Measurements from ENCODE around the gene SAMD13. TPM values are rescaled to one million over a fixed set of nuclear protein-coding genes. Genes with fewer than 3 reads are reported as not detected.

SAMD13 gene
- total and polyA plus RNA-seq, 2 of the 4 experiments (the other 2 are of a cell fraction) = 0.27 to 0.36 TPM

DNA sequence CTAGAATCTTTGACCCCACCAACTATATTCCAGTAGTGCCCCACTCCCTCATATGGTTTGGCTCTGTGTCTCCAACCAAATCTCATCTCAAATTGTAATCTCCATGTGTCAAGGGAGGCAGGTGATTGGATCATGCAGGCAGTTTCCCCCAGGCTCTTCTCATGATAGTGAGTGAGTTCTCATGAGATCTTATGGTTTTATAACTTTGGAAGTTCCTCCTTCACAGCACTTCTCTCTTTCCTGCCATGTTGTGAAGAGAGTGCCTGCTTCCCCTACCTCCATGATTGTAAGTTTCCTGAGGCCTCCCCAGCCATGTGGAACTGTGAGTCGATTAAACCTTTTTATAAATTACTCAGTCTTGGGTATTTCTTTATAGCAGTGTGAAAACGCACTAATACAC lies 7.7 kb upstream of the SAMD13 start:
- ChIA-PET POLR2A (ENCODE audit: unreplicated experiment) (no interaction called here), CTCF (interaction anchor here (0.6 kb wide), 1 partner anchor 82 kb away, joined by 5 read pairs; no protein-coding TSS in a partner anchor)
- no peak overlapping the region for H4K8ac ChIP-seq (ENCODE audit: low read depth in 2 of 2, low read length in 2 of 2)
- WGBS, 2 experiments (ENCODE audit: extremely low coverage in 2 of 2, insufficient read length in 1 of 2) = no CpG with 5 or more reads among the region's 2 CpGs
- H2AK9ac ChIP-seq (replicated peaks; ENCODE audit: low read depth, low read length, poor library complexity) = no peak overlapping the region
- no peak overlapping the region for H3K18ac ChIP-seq (ENCODE audit: low read depth, low read length)
- intact Hi-C loops (cut with micrococcal nuclease) (no loop called here), in situ Hi-C loops (cut with MboI; ENCODE audit: low sequenced_read_pairs) (no loop called here), dilution Hi-C loops (cut with HindIII; ENCODE audit: low sequenced_read_pairs, unreplicated experiment) (no loop called here)
- no peak overlapping the region for H3K9ac ChIP-seq (ENCODE audit: low read depth, low read length)
- no peak overlapping the region for H3K4me3 ChIP-seq (ENCODE audit: insufficient read depth, low read depth, low read length)
- H4K5ac ChIP-seq (ENCODE audit: low read depth, low read length) = no peak overlapping the region
- ATAC-seq (ENCODE audit: low read depth) (no peak), DNase-seq (no peak)
- H3K27ac ChIP-seq (ENCODE audit: insufficient read depth, low read length) = no peak overlapping the region
- no peak overlapping the region for H2BK5ac ChIP-seq (ENCODE audit: low read depth, low read length, poor library complexity, severe bottlenecking)
- no peaks in the 10 kb centered on the region for H3K27me3 ChIP-seq (ENCODE audit: control insufficient read depth, insufficient read depth, low read length)
- H2BK20ac ChIP-seq (ENCODE audit: low read depth, low read length) = no peak overlapping the region
- H3K36me3 ChIP-seq (ENCODE audit: control insufficient read depth, insufficient read depth, low read length) = no peaks in the 10 kb centered on the region
- H3K9me1 ChIP-seq (ENCODE audit: insufficient read depth, low read length) = peaks cover 6% of the 10 kb centered on the region
- no peak overlapping the region for H3K56ac ChIP-seq (ENCODE audit: extremely low read depth, insufficient read depth, low read length)
- H2BK15ac ChIP-seq (ENCODE audit: low read depth, low read length) = no peak overlapping the region
- BruUV-seq (replicated peaks) = no TSS peak
- H2AFZ ChIP-seq (replicated peaks; ENCODE audit: low read length, poor library complexity) = no peak overlapping the region
- no peak overlapping the region for H3K4ac ChIP-seq (ENCODE audit: low read depth, low read length)
- peaks cover 4% of the 10 kb centered on the region; the same call in 1 of the 2 replicates for H3K9me3 ChIP-seq (ENCODE audit: control insufficient read depth, insufficient read depth, low read length)
- H3K23ac ChIP-seq (ENCODE audit: low read depth, low read length) = no peak overlapping the region
- H3K14ac ChIP-seq (replicated peaks; ENCODE audit: low read depth, low read length) = no peak overlapping the region
- TF ChIP-seq MAZ (IDR thresholded peaks at IDR 0.05; ENCODE audit: borderline replicate concordance, low read depth, low read length) = no peak
- TF ChIP-seq NFE2L2 (IDR thresholded peaks at IDR 0.05; ENCODE audit: low read depth, low read length) = no peak
- TF ChIP-seq, protein P1, sequence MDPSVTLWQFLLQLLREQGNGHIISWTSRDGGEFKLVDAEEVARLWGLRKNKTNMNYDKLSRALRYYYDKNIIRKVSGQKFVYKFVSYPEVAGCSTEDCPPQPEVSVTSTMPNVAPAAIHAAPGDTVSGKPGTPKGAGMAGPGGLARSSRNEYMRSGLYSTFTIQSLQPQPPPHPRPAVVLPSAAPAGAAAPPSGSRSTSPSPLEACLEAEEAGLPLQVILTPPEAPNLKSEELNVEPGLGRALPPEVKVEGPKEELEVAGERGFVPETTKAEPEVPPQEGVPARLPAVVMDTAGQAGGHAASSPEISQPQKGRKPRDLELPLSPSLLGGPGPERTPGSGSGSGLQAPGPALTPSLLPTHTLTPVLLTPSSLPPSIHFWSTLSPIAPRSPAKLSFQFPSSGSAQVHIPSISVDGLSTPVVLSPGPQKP (IDR thresholded peaks at IDR 0.05; ENCODE audit: borderline replicate concordance, low read depth, low read length) = no peak
- no peak for TF ChIP-seq FOS (IDR thresholded peaks at IDR 0.05; ENCODE audit: low read depth, low read length)
- TF ChIP-seq POLR2A (IDR thresholded peaks at IDR 0.05; ENCODE audit: low read depth, low read length) = no peak
- TF ChIP-seq RFX5 (IDR thresholded peaks at IDR 0.05; ENCODE audit: low read depth, low read length) = no peak
- TF ChIP-seq CHD1 (IDR thresholded peaks at IDR 0.05; ENCODE audit: low read depth, low read length) = no peak
- no peak for TF ChIP-seq BHLHE40 (IDR thresholded peaks at IDR 0.05; ENCODE audit: low read depth, low read length)
- TF ChIP-seq, protein P2, sequence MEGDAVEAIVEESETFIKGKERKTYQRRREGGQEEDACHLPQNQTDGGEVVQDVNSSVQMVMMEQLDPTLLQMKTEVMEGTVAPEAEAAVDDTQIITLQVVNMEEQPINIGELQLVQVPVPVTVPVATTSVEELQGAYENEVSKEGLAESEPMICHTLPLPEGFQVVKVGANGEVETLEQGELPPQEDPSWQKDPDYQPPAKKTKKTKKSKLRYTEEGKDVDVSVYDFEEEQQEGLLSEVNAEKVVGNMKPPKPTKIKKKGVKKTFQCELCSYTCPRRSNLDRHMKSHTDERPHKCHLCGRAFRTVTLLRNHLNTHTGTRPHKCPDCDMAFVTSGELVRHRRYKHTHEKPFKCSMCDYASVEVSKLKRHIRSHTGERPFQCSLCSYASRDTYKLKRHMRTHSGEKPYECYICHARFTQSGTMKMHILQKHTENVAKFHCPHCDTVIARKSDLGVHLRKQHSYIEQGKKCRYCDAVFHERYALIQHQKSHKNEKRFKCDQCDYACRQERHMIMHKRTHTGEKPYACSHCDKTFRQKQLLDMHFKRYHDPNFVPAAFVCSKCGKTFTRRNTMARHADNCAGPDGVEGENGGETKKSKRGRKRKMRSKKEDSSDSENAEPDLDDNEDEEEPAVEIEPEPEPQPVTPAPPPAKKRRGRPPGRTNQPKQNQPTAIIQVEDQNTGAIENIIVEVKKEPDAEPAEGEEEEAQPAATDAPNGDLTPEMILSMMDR (conservative IDR thresholded peaks at IDR 0.05; ENCODE audit: low read depth, low read length) = no peak
- no peak for TF ChIP-seq MAFK (IDR thresholded peaks at IDR 0.05; ENCODE audit: low read depth, low read length)
- TF ChIP-seq SMC3 (IDR thresholded peaks at IDR 0.05; ENCODE audit: low read depth, low read length) = no peak
- TF ChIP-seq, protein P3, sequence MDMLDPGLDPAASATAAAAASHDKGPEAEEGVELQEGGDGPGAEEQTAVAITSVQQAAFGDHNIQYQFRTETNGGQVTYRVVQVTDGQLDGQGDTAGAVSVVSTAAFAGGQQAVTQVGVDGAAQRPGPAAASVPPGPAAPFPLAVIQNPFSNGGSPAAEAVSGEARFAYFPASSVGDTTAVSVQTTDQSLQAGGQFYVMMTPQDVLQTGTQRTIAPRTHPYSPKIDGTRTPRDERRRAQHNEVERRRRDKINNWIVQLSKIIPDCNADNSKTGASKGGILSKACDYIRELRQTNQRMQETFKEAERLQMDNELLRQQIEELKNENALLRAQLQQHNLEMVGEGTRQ (IDR thresholded peaks at IDR 0.05; ENCODE audit: low read depth, low read length) = no peak
- no peak for TF ChIP-seq CEBPB (IDR thresholded peaks at IDR 0.05; ENCODE audit: low read depth, low read length)
- TF ChIP-seq RCOR1 (IDR thresholded peaks at IDR 0.05; ENCODE audit: insufficient replicate concordance, low read length) = no peak
- no peak for TF ChIP-seq MXI1 (IDR thresholded peaks at IDR 0.05; ENCODE audit: borderline replicate concordance, low read depth, low read length)
- no peak for TF ChIP-seq RAD21 (IDR thresholded peaks at IDR 0.05; ENCODE audit: low read length)
- H4K91ac ChIP-seq (ENCODE audit: insufficient read depth, low read depth, low read length) = no peak overlapping the region
- H3K4me1 ChIP-seq (ENCODE audit: control insufficient read depth, insufficient read depth, low read length) = peaks cover 6% of the 10 kb centered on the region
- H3K4me2 ChIP-seq (ENCODE audit: low read depth, low read length) = no peak overlapping the region
- H3K79me1 ChIP-seq (ENCODE audit: low read depth in 1 of 2, low read length in 2 of 2) = 0 out of 4 replicates have a peak, but pooled peaks cover 0 to under 1% of the 10 kb centered on the region in 2 experiments
- H2AK5ac ChIP-seq (ENCODE audit: low read depth, low read length) = no peak overlapping the region
- no peaks in the 10 kb centered on the region for H4K20me1 ChIP-seq (ENCODE audit: insufficient read depth, low read length)
- H2BK120ac ChIP-seq (ENCODE audit: low read depth, low read length) = no peak overlapping the region
